ENCODE data around the gene SLC6A8. TPM values are rescaled to one million over a fixed set of nuclear protein-coding genes. Genes with fewer than 3 reads are reported as not detected.

Gene SLC6A8
- total and polyA plus RNA-seq, 2 of the 4 experiments (the other 2 are of a cell fraction) = 7.2 to 25.5 TPM

DNA sequence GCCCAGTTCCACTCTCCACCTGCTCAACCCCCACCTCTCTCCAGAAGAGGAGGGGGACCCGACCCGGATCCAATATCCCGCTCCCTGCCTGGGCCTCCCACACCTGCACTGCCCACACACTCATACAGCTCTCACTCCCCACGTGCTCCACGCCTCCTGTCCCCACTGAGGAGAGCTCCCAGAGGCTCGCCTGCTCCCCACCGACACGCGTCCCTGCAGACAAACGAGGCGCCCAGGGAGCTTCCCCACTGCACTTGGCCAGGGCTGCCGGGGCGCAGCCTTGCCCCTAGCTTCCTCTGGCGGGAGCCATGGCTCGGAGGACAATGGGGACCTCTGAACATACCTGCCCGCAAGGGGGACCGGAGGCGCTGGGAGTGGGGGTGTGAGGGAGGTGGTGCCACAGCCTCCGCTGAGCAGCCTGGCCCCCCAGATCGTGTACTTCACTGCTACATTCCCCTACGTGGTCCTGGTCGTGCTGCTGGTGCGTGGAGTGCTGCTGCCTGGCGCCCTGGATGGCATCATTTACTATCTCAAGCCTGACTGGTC, 5.0 kb downstream of the SLC6A8 start:
- H3K4ac ChIP-seq (ENCODE audit: low read depth, low read length) = no peak overlapping the region
- H3K9me1 ChIP-seq (ENCODE audit: insufficient read depth, low read length) = peaks cover 5% of the 10 kb centered on the region; the same call in 1 of the 2 replicates
- no peak overlapping the region for H2AK9ac ChIP-seq (replicated peaks; ENCODE audit: low read depth, low read length, poor library complexity)
- H3K9ac ChIP-seq (ENCODE audit: low read depth, low read length) = no peak overlapping the region
- CTCF ChIA-PET = no interaction called here
- H2AK5ac ChIP-seq (ENCODE audit: low read depth, low read length) = no peak overlapping the region
- 50% methylated on average over 2 of the region's 24 CpGs; no CpG with 5 or more reads in 1 of the 2 experiments for WGBS, 2 experiments (ENCODE audit: extremely low coverage in 2 of 2, insufficient read length in 1 of 2)
- DNase-seq (no peak), ATAC-seq (ENCODE audit: low read depth) (no peak)
- H4K91ac ChIP-seq (ENCODE audit: insufficient read depth, low read depth, low read length) = no peak overlapping the region
- peaks cover 12% of the 10 kb centered on the region for H4K20me1 ChIP-seq (ENCODE audit: insufficient read depth, low read length)
- H3K27me3 ChIP-seq (ENCODE audit: control insufficient read depth, insufficient read depth, low read length) = no peaks in the 10 kb centered on the region
- no peak overlapping the region for H2AFZ ChIP-seq (replicated peaks; ENCODE audit: low read length, poor library complexity)
- TF ChIP-seq RCOR1 (IDR thresholded peaks at IDR 0.05; ENCODE audit: insufficient replicate concordance, low read length) (no peak), BHLHE40 (IDR thresholded peaks at IDR 0.05; ENCODE audit: low read depth, low read length) (no peak), SMC3 (IDR thresholded peaks at IDR 0.05; ENCODE audit: low read depth, low read length) (no peak), NFE2L2 (IDR thresholded peaks at IDR 0.05; ENCODE audit: low read depth, low read length) (no peak), POLR2A (IDR thresholded peaks at IDR 0.05; ENCODE audit: low read depth, low read length) (no peak), ELK1 (IDR thresholded peaks at IDR 0.05; ENCODE audit: borderline replicate concordance, low read depth, low read length) (no peak)
- TF ChIP-seq, protein P1, sequence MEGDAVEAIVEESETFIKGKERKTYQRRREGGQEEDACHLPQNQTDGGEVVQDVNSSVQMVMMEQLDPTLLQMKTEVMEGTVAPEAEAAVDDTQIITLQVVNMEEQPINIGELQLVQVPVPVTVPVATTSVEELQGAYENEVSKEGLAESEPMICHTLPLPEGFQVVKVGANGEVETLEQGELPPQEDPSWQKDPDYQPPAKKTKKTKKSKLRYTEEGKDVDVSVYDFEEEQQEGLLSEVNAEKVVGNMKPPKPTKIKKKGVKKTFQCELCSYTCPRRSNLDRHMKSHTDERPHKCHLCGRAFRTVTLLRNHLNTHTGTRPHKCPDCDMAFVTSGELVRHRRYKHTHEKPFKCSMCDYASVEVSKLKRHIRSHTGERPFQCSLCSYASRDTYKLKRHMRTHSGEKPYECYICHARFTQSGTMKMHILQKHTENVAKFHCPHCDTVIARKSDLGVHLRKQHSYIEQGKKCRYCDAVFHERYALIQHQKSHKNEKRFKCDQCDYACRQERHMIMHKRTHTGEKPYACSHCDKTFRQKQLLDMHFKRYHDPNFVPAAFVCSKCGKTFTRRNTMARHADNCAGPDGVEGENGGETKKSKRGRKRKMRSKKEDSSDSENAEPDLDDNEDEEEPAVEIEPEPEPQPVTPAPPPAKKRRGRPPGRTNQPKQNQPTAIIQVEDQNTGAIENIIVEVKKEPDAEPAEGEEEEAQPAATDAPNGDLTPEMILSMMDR (conservative IDR thresholded peaks at IDR 0.05; ENCODE audit: low read depth, low read length) = no peak
- H3K4me1 ChIP-seq (ENCODE audit: control insufficient read depth, insufficient read depth, low read length) = peaks cover 9% of the 10 kb centered on the region
- H3K9me3 ChIP-seq (ENCODE audit: control insufficient read depth, insufficient read depth, low read length) = no peaks in the 10 kb centered on the region
- POLR2A ChIA-PET (ENCODE audit: unreplicated experiment) = no interaction called here
- H2BK15ac ChIP-seq (ENCODE audit: low read depth, low read length) = no peak overlapping the region
- intact Hi-C loops (cut with micrococcal nuclease) = no loop called here
- H3K79me1 ChIP-seq (ENCODE audit: low read depth in 1 of 2, low read length in 2 of 2) = 0 out of 4 replicates have a peak, but pooled peaks cover 0 to 6% of the 10 kb centered on the region in 2 experiments
- no peak overlapping the region for H2BK5ac ChIP-seq (ENCODE audit: low read depth, low read length, poor library complexity, severe bottlenecking)
- no peak overlapping the region for H3K56ac ChIP-seq (ENCODE audit: extremely low read depth, insufficient read depth, low read length)
- no peak overlapping the region for H2BK20ac ChIP-seq (ENCODE audit: low read depth, low read length)
- no peak overlapping the region for H3K18ac ChIP-seq (ENCODE audit: low read depth, low read length)
- no peak overlapping the region for H4K5ac ChIP-seq (ENCODE audit: low read depth, low read length)
- no TSS peak for BruUV-seq (replicated peaks)
- no peak overlapping the region for H3K27ac ChIP-seq (ENCODE audit: insufficient read depth, low read length)
- H3K23ac ChIP-seq (ENCODE audit: low read depth, low read length) = no peak overlapping the region
- dilution Hi-C loops (cut with HindIII; ENCODE audit: low sequenced_read_pairs, unreplicated experiment) = no loop called here
- H3K14ac ChIP-seq (replicated peaks; ENCODE audit: low read depth, low read length) = no peak overlapping the region
- no peak overlapping the region for H2BK120ac ChIP-seq (ENCODE audit: low read depth, low read length)
- in situ Hi-C loops (cut with MboI; ENCODE audit: low sequenced_read_pairs) = no loop called here
- H3K4me2 ChIP-seq (ENCODE audit: low read depth, low read length) = no peak overlapping the region
- H4K8ac ChIP-seq (ENCODE audit: low read depth in 2 of 2, low read length in 2 of 2) = no peak overlapping the region
- peaks cover 7% of the 10 kb centered on the region for H3K36me3 ChIP-seq (ENCODE audit: control insufficient read depth, insufficient read depth, low read length)
- no peak overlapping the region for H3K4me3 ChIP-seq (ENCODE audit: insufficient read depth, low read depth, low read length)
